ENCODE results near the gene CCDC102B. TPM values are rescaled to one million over a fixed set of nuclear protein-coding genes. Genes with fewer than 3 reads are reported as not detected.
"Not testable (repeated sequence)": the region's sequence is repeated elsewhere in the genome, so short reads cannot be mapped to it uniquely, and the experiment has no call there.

CCDC102B gene
- total RNA-seq, 2 donors from 2014 or later: 0.89 to 1.8 TPM

- Mint-ChIP-seq H3K36me3 (ENCODE audit: low read depth) (no peaks in the 10 kb centered on the region), H3K4me3 (no peak overlapping the region), H3K9me3 (no peaks in the 10 kb centered on the region), H3K27ac (no peak overlapping the region), H3K27me3 (no peaks in the 10 kb centered on the region), H3K4me1 (no peaks in the 10 kb centered on the region)
- ATAC-seq (replicated peaks): no peak
Measured at GRCh38 chr18:68909579-68909978, 111.7 kb downstream of the CCDC102B start.

- no peaks in the 10 kb centered on the region for H3K9me3 Mint-ChIP-seq
- no peak overlapping the region for H3K27ac Mint-ChIP-seq
- no peaks in the 10 kb centered on the region for H3K36me3 Mint-ChIP-seq (ENCODE audit: low read depth)
- no peak for ATAC-seq (replicated peaks)
- H3K4me3 Mint-ChIP-seq: no peak overlapping the region
- no peaks in the 10 kb centered on the region for H3K27me3 Mint-ChIP-seq
- no peaks in the 10 kb centered on the region for H3K4me1 Mint-ChIP-seq
Measured at GRCh38 chr18:68915061-68915460, 117.2 kb downstream of the CCDC102B start.

GRCh38 chr18:68916734-68917133 is 118.9 kb downstream of the CCDC102B start:
- Mint-ChIP-seq H3K4me3 (no peak overlapping the region), H3K27ac (no peak overlapping the region), H3K27me3 (no peaks in the 10 kb centered on the region), H3K36me3 (ENCODE audit: low read depth) (no peaks in the 10 kb centered on the region), H3K4me1 (no peaks in the 10 kb centered on the region), H3K9me3 (no peaks in the 10 kb centered on the region)
- peak; percentile 77 for ATAC-seq (replicated peaks)

GRCh38 chr18:68918216-68918615 is 120.3 kb downstream of the CCDC102B start:
- no peak overlapping the region for H3K4me3 Mint-ChIP-seq
- H3K4me1 Mint-ChIP-seq: no peaks in the 10 kb centered on the region
- H3K9me3 Mint-ChIP-seq: no peaks in the 10 kb centered on the region
- no peak for ATAC-seq (replicated peaks)
- no peaks in the 10 kb centered on the region for H3K27me3 Mint-ChIP-seq
- no peak overlapping the region for H3K27ac Mint-ChIP-seq
- H3K36me3 Mint-ChIP-seq (ENCODE audit: low read depth): no peaks in the 10 kb centered on the region

GRCh38 chr18:68919900-68920299 is 122.0 kb downstream of the CCDC102B start:
- ATAC-seq (replicated peaks): no peak

GRCh38 chr18:68922392-68922791 is 124.5 kb downstream of the CCDC102B start:
- Mint-ChIP-seq H3K9me3 (no peaks in the 10 kb centered on the region), H3K27me3 (no peaks in the 10 kb centered on the region), H3K36me3 (ENCODE audit: low read depth) (no peaks in the 10 kb centered on the region), H3K4me3 (no peak overlapping the region), H3K4me1 (no peaks in the 10 kb centered on the region), H3K27ac (no peak overlapping the region)
- no peak for ATAC-seq (replicated peaks)

More at GRCh38 chr18:68919900-68920299, 122.0 kb downstream of the CCDC102B start:
- Mint-ChIP-seq H3K27me3 (no peaks in the 10 kb centered on the region), H3K9me3 (no peaks in the 10 kb centered on the region), H3K27ac (no peak overlapping the region), H3K4me3 (no peak overlapping the region), H3K4me1 (no peaks in the 10 kb centered on the region), H3K36me3 (ENCODE audit: low read depth) (no peaks in the 10 kb centered on the region)

GRCh38 chr18:68925268-68925667 is 127.4 kb downstream of the CCDC102B start:
- no peaks in the 10 kb centered on the region for H3K36me3 Mint-ChIP-seq (ENCODE audit: low read depth)
- H3K4me1 Mint-ChIP-seq: no peaks in the 10 kb centered on the region
- no peak overlapping the region for H3K4me3 Mint-ChIP-seq
- no peak overlapping the region for H3K27ac Mint-ChIP-seq
- H3K27me3 Mint-ChIP-seq: no peaks in the 10 kb centered on the region
- no peaks in the 10 kb centered on the region for H3K9me3 Mint-ChIP-seq
- peak; percentile 39 for ATAC-seq (replicated peaks)

- Mint-ChIP-seq H3K4me3 (no peak overlapping the region), H3K27me3 (no peaks in the 10 kb centered on the region), H3K4me1 (no peaks in the 10 kb centered on the region), H3K27ac (no peak overlapping the region), H3K9me3 (peaks cover 3% of the 10 kb centered on the region), H3K36me3 (ENCODE audit: low read depth) (no peaks in the 10 kb centered on the region)
- ATAC-seq (replicated peaks): no peak
Measured at GRCh38 chr18:68928762-68929675, 131.1 kb downstream of the CCDC102B start.

- H3K4me1 Mint-ChIP-seq: no peaks in the 10 kb centered on the region
- H3K36me3 Mint-ChIP-seq (ENCODE audit: low read depth): no peaks in the 10 kb centered on the region
- H3K4me3 Mint-ChIP-seq: no peak overlapping the region
- no peaks in the 10 kb centered on the region for H3K27me3 Mint-ChIP-seq
- no peak overlapping the region for H3K27ac Mint-ChIP-seq
- ATAC-seq (replicated peaks): no peak
- H3K9me3 Mint-ChIP-seq: peaks cover 3% of the 10 kb centered on the region
Measured at GRCh38 chr18:68935686-68936085, 137.8 kb downstream of the CCDC102B start.

GRCh38 chr18:68937029-68937599 is 139.2 kb downstream of the CCDC102B start:
- no peaks in the 10 kb centered on the region for H3K9me3 Mint-ChIP-seq

GRCh38 chr18:68940039-68940438 is 142.2 kb downstream of the CCDC102B start:
- H3K27ac Mint-ChIP-seq: no peak overlapping the region

More at GRCh38 chr18:68937029-68937599, 139.2 kb downstream of the CCDC102B start:
- no peaks in the 10 kb centered on the region for H3K36me3 Mint-ChIP-seq (ENCODE audit: low read depth)
- no peak for ATAC-seq (replicated peaks)
- no peak overlapping the region for H3K4me3 Mint-ChIP-seq
- H3K4me1 Mint-ChIP-seq: no peaks in the 10 kb centered on the region
- no peaks in the 10 kb centered on the region for H3K27me3 Mint-ChIP-seq
- H3K27ac Mint-ChIP-seq: no peak overlapping the region

GRCh38 chr18:68940754-68941153 is 142.9 kb downstream of the CCDC102B start:
- H3K4me1 Mint-ChIP-seq: no peaks in the 10 kb centered on the region
- ATAC-seq (replicated peaks): no peak
- no peaks in the 10 kb centered on the region for H3K9me3 Mint-ChIP-seq
- H3K27me3 Mint-ChIP-seq: no peaks in the 10 kb centered on the region
- H3K36me3 Mint-ChIP-seq (ENCODE audit: low read depth): no peaks in the 10 kb centered on the region
- H3K4me3 Mint-ChIP-seq: no peak overlapping the region
- H3K27ac Mint-ChIP-seq: no peak overlapping the region

More at GRCh38 chr18:68940039-68940438, 142.2 kb downstream of the CCDC102B start:
- Mint-ChIP-seq H3K4me3 (no peak overlapping the region), H3K9me3 (no peaks in the 10 kb centered on the region), H3K4me1 (no peaks in the 10 kb centered on the region), H3K36me3 (ENCODE audit: low read depth) (no peaks in the 10 kb centered on the region), H3K27me3 (no peaks in the 10 kb centered on the region)
- ATAC-seq (replicated peaks): no peak

- ATAC-seq (replicated peaks): no peak
- Mint-ChIP-seq H3K4me3 (no peak overlapping the region), H3K9me3 (no peaks in the 10 kb centered on the region), H3K27me3 (no peaks in the 10 kb centered on the region), H3K4me1 (no peaks in the 10 kb centered on the region), H3K27ac (no peak overlapping the region), H3K36me3 (ENCODE audit: low read depth) (no peaks in the 10 kb centered on the region)
Measured at GRCh38 chr18:68942230-68942629, 144.3 kb downstream of the CCDC102B start.

- H3K27ac Mint-ChIP-seq; H3K9me3 Mint-ChIP-seq; H3K27me3 Mint-ChIP-seq; H3K4me3 Mint-ChIP-seq; H3K36me3 Mint-ChIP-seq (ENCODE audit: low read depth); H3K4me1 Mint-ChIP-seq; ATAC-seq (replicated peaks): not testable (repeated sequence)
Measured at GRCh38 chr18:68943861-68944260, 146.0 kb downstream of the CCDC102B start.

- ATAC-seq (replicated peaks): no peak
- no peaks in the 10 kb centered on the region for H3K9me3 Mint-ChIP-seq
- no peaks in the 10 kb centered on the region for H3K4me1 Mint-ChIP-seq
- no peaks in the 10 kb centered on the region for H3K36me3 Mint-ChIP-seq (ENCODE audit: low read depth)
- H3K27ac Mint-ChIP-seq: no peak overlapping the region
- H3K4me3 Mint-ChIP-seq: no peak overlapping the region
- H3K27me3 Mint-ChIP-seq: no peaks in the 10 kb centered on the region
Measured at GRCh38 chr18:68944330-68944729, 146.4 kb downstream of the CCDC102B start.

All from activated T-helper 17 cell treated with anti-CD3 and anti-CD28 coated beads, Interleukin-2, amount 50 U/mL, for 72 hours (primary cell).